Uterus (tissue), 2 donors: ENCODE measurements around the gene NFATC1.

Source experiments
- POLR2A ChIP-seq, 2 donors: fragments of 450-650 bp; IDR thresholded peaks; one replicate each; pipeline ENCODE4 v1.6.1; 2016; ENCODE audit warnings: antibody characterized with exemption in 2 of 2, mild to moderate bottlenecking in 1 of 2, moderate library complexity in 1 of 2
- TF ChIP-seq, protein P1 (sequence below), 4 experiments: fragments of 200-600 bp in 2 of 4; fragments of 450-650 bp in 2 of 4; sonication (generic) in 2 of 4; IDR thresholded peaks; one replicate each; pipeline ENCODE4 v1.5.1; 2016 to 2019; ENCODE audit warnings: antibody characterized with exemption in 4 of 4, mild to moderate bottlenecking in 2 of 4, moderate library complexity in 1 of 4

DNA sequence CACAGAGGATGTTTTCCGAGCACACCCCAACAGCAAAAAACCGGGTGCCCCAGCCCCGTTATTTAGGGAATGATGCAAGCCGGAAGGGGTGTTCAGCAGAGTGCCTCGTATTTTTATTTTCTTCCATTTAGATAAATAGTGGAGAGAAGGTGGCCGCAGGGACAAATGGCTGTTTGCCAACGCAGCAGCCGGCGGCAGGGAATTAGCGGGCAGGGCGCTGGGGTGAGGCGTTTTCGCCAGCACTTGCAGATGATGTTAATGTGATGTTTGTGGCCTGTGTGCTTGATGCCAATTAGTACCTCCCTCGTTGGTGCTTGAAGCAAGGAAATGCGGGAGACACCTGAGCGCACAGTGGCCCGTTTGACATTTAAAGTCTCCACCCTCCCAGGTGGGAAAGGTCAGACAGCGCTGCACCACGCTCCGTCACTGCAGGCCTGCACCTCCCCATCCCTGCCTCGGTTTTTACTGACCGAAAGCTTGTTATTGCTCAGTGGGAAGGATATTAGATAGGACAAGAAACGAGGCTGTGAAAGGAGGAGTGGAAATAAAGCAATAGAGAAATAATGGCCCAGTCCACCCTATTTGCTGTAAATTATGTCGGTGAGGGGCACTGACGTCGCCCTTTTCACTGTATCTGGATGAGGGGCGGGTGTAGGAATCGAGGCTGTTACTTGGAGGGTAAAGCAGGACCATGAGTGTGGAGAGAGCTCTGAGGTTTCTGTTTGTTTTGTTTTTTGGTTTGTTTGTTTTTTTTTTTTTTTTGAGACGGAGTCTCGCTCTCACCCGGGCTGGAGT lies 39.1 kb downstream of the NFATC1 start:
- TF ChIP-seq POLR2A (IDR thresholded peaks at IDR 0.05), result no peak
- TF ChIP-seq, protein P1, sequence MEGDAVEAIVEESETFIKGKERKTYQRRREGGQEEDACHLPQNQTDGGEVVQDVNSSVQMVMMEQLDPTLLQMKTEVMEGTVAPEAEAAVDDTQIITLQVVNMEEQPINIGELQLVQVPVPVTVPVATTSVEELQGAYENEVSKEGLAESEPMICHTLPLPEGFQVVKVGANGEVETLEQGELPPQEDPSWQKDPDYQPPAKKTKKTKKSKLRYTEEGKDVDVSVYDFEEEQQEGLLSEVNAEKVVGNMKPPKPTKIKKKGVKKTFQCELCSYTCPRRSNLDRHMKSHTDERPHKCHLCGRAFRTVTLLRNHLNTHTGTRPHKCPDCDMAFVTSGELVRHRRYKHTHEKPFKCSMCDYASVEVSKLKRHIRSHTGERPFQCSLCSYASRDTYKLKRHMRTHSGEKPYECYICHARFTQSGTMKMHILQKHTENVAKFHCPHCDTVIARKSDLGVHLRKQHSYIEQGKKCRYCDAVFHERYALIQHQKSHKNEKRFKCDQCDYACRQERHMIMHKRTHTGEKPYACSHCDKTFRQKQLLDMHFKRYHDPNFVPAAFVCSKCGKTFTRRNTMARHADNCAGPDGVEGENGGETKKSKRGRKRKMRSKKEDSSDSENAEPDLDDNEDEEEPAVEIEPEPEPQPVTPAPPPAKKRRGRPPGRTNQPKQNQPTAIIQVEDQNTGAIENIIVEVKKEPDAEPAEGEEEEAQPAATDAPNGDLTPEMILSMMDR (IDR thresholded peaks at IDR 0.05), result no peak
